Heart left ventricle (tissue), 16 donors: ENCODE data around the gene DNAH17. TPM values are rescaled to one million over a fixed set of nuclear protein-coding genes. Genes with fewer than 3 reads are reported as not detected.
"Not testable (repeated sequence)": the region's sequence is repeated elsewhere in the genome, so short reads cannot be mapped to it uniquely, and the experiment has no call there.

Experiments
- ATAC-seq, 4 donors: fragments of 200-7000 bp; cut with Tn5 transposase; one replicate each; pipeline ENCODE4 v1.9.1; 2020 to 2022; ENCODE audit warnings: moderate library complexity in 4 of 4, mild to moderate bottlenecking in 3 of 4, moderate number of reproducible peaks in 1 of 4
- DNase-seq, 5 donors: peaks; one replicate each; pipeline ENCODE4 v3.0.0-alpha.2; 2020
- H3K27ac ChIP-seq, 12 donors: fragments of 200-600 bp; sonication (generic) in 4 of 12; one replicate each; pipeline versions ENCODE4 v1.5.0 to v1.8.0; 2016 to 2022; ENCODE audit warnings: mild to moderate bottlenecking in 2 of 12
- H3K27me3 ChIP-seq, 9 donors: fragments of 200-600 bp; sonication (generic) in 2 of 9; one replicate each; pipeline versions ENCODE4 v1.5.1 to v1.8.0; 2016 to 2022; ENCODE audit warnings: mild to moderate bottlenecking in 3 of 9
- H3K36me3 ChIP-seq, 9 donors: fragments of 200-600 bp; sonication (generic) in 2 of 9; one replicate each; pipeline versions ENCODE4 v1.5.0 to v1.8.0; 2018 to 2022; ENCODE audit warnings: mild to moderate bottlenecking in 2 of 9
- H3K4me1 ChIP-seq, 12 donors: fragments of 200-600 bp; sonication (generic) in 4 of 12; one replicate each; pipeline versions ENCODE4 v1.5.0 to v1.8.0; 2016 to 2022; ENCODE audit warnings: mild to moderate bottlenecking in 3 of 12
- H3K4me3 ChIP-seq, 12 donors: fragments of 200-600 bp; sonication (generic) in 4 of 12; one replicate each; pipeline versions ENCODE4 v1.5.0 to v1.8.0; 2017 to 2022; ENCODE audit warnings: mild to moderate bottlenecking in 9 of 12, moderate library complexity in 4 of 12
- H3K9me3 ChIP-seq, 12 donors: fragments of 200-600 bp; sonication (generic) in 4 of 12; one replicate each; pipeline versions ENCODE4 v1.5.0 to v1.8.0; 2016 to 2022; ENCODE audit warnings: mild to moderate bottlenecking in 1 of 12
- POLR2A ChIP-seq, 2 donors: fragments of 450-650 bp; IDR thresholded peaks; one replicate each; pipeline ENCODE4 v1.6.1; 2017; ENCODE audit warnings: antibody characterized with exemption in 2 of 2, mild to moderate bottlenecking in 2 of 2, moderate library complexity in 2 of 2
- WGBS, 4 donors: extraction: QIAGEN DNeasy Blood & Tissue Kit in 2 of 4; methylation state at CpG; one replicate each; pipeline versions ENCODE4 v1.1.5 to v1.1.7; 2013 to 2018; 5-methylcytosine and 5-hydroxymethylcytosine counted together
- intact Hi-C, 10 donors: fragments of 100-400 bp; cut with DNase I; formaldehyde crosslinking; loops; one replicate each; pipeline versions ENCODE4 v1.11.1 to v1.14.2; 2022
- polyA plus RNA-seq, 2 donors: library from polyadenylated mRNA; stranded (reverse); fragments of 200-250 nt; gene quantifications; one replicate each; pipeline ENCODE4 v1.2.3, GENCODE V29; 2013
- total RNA-seq, 9 donors: library from RNA; depleted of rRNA in 2 of 9; stranded (reverse); fragments of >200 nt in 2 of 9; fragmentation: NEBNext Ultra II Directional in 3 of 9; extraction: Animal tissue kit (Norgen Biotek cat#: 25700) in 3 of 9; gene quantifications; one replicate each; pipeline versions ENCODE4 v1.1.0 to v1.2.4, GENCODE V29; 2016 to 2023
- TF ChIP-seq, protein P1 (sequence below), 12 donors: fragments of 200-600 bp; sonication (generic) in 4 of 12; IDR thresholded peaks; one replicate each; pipeline versions ENCODE4 v1.5.0 to v1.8.0; 2018 to 2022; ENCODE audit warnings: antibody characterized with exemption in 12 of 12, mild to moderate bottlenecking in 5 of 12
- donor health status: ischemic (EF 13 %, LVEDD 7.1; RV severe dilation, severe dysfunction).
- donor health status: healthy with polysubstance abuse.
- donor health status: DM: no; HTN: yes; CAD: no.
- donor health status: DM: no; HTN: no; CAD: no.
- donor health status: ischemic (EF 25% LVEDD 6.9; RV normal size, moderate dysfunction).
- donor health status: ischemic (EF 25% LVEDD 5.7; RV mildly dilated, moderate dysfunction).
- donor health status: healthy.
- donor health status: DM: yes; HTN: yes; CAD: no.
- donor health status: ischemic (EF 35%, LVEDD 5.7; RV mildly dilated, moderate dysfunction).
- donor health status: nonischemic (EF 11% LVEDD 7.7; RV severe dilation, severe dysfunction).
- donor health status: DM: yes; HTN: yes; CAD: no.
- donor health status: PGD.
- donor health status: ischemic (EF 29% LVEDD 5.4; RV normal size, mild dysfunction).
- donor health status: nonischemic (EF 23%, LVEDD 6.1; RV moderate dilation, normal function).

The DNAH17 gene
- total and polyA plus RNA-seq, 11 donors, result 0.02 to 0.63 (median 0.17) TPM; not detected in 4

DNA sequence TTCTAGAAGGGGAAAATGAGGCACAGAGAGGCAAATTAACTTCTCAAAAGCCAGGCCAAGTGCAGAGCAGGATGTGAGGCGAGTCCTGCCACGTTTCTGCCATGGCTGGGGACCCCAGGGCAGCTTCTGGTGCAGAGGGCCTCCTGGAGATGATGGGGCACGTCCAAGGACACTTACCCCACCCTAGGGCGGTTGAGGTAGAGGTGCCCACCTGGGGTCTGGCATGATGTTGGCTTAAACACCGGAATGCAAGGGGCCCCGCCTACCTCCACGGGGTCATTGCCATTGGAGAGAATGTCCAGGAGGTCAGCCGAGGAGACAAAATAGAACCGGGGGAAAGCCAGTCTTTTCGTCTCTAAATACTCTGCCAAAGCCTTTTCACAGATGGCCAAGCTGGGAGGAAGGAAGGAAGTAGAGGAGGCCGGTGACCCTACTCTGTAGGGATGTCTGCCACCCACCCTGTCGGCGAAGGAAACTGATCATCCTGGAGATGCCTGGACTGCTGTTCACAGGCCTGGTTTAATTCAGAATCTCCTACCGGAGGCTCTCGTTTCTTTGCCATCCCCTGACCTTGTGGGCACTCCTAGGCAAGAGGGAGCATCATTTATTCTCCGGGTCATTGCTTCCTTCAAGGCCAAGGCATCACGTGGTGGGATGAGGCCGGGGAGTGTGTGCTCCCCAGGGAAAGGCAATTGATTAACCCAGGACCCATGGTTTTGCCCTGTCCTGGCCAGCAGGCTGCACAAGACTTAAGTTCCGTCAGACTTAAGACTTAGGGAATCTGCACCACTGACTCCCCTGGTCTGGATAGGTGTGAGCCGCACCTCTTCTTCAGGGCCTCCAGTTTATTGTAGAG lies 70.5 kb downstream of the DNAH17 start:
- TF ChIP-seq, protein P1, sequence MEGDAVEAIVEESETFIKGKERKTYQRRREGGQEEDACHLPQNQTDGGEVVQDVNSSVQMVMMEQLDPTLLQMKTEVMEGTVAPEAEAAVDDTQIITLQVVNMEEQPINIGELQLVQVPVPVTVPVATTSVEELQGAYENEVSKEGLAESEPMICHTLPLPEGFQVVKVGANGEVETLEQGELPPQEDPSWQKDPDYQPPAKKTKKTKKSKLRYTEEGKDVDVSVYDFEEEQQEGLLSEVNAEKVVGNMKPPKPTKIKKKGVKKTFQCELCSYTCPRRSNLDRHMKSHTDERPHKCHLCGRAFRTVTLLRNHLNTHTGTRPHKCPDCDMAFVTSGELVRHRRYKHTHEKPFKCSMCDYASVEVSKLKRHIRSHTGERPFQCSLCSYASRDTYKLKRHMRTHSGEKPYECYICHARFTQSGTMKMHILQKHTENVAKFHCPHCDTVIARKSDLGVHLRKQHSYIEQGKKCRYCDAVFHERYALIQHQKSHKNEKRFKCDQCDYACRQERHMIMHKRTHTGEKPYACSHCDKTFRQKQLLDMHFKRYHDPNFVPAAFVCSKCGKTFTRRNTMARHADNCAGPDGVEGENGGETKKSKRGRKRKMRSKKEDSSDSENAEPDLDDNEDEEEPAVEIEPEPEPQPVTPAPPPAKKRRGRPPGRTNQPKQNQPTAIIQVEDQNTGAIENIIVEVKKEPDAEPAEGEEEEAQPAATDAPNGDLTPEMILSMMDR (IDR thresholded peaks at IDR 0.05), result no peak
- TF ChIP-seq POLR2A (IDR thresholded peaks at IDR 0.05), result no peak
- DNase-seq (peak in 1 of 5 donors; percentile 11), ATAC-seq (peak in 2 of 4 donors; percentile 24 to 91)
- Histone ChIP-seq H3K4me1 (peaks cover 0 to 7% (median 0%) of the 10 kb centered on the region in 12 donors), H3K27me3 (no peaks in the 10 kb centered on the region), H3K27ac (no peak overlapping the region), H3K36me3 (no peaks in the 10 kb centered on the region), H3K4me3 (no peak overlapping the region), H3K9me3 (no peaks in the 10 kb centered on the region)
- 50 to 63% (median 61%) methylated on average over 18 to 20 of the region's 20 CpGs for WGBS, 4 donors
- intact Hi-C loops, result no loop called here

DNA sequence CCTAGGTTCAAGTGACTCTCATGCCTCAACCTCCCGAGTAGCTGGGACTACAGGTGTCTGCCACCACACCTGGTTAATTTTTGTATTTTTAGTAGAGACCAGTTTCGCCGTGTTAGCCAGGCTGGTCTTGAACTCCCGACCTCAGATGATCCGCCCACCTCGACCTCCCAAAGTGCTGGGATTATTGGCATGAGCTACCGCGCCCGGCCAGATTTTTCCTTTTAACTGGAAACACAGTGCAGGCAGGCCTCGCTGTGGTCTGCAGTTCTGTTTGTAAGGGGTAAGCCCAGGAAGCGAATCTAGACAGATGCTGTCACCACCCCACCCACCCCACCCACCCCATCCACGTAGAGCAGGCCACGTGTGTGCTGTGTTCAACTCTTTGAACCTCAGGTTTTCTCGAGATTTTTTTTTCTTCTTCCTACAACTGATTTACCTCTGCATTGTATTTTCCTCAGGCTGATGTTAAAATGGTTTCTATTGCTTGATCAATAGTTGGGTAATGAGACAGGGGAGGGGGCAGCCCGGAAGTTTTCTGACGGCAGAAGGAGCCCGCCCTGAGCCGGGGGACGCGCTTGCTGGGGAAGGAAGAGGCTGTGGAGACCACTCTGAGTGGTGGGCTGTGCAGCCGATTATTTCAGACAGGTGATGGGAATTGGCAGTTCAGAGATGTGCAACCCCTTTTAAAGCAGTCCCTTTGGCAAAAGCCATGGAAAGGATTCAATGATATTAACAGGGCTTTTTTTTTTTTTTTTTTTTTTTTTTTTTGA lies 72.9 kb downstream of the DNAH17 start:
- Histone ChIP-seq H3K4me3 (no peak overlapping the region), H3K9me3 (no peaks in the 10 kb centered on the region), H3K27me3 (no peaks in the 10 kb centered on the region), H3K36me3 (no peaks in the 10 kb centered on the region), H3K4me1 (peaks cover 0 to 7% (median 0%) of the 10 kb centered on the region in 12 donors), H3K27ac (no peak overlapping the region)
- TF ChIP-seq, protein P1 (IDR thresholded peaks at IDR 0.05), result no peak
- no peak for TF ChIP-seq POLR2A (IDR thresholded peaks at IDR 0.05)
- intact Hi-C loops, result loop anchor here in 1 of 10 donors (5.0 kb wide), 1 partner anchor 93 kb away; no protein-coding TSS in a partner anchor
- DNase-seq (no peak), ATAC-seq (no peak)
- 90 to 92% (median 90%) methylated on average over 21 of the region's 21 CpGs for WGBS, 4 donors

DNA sequence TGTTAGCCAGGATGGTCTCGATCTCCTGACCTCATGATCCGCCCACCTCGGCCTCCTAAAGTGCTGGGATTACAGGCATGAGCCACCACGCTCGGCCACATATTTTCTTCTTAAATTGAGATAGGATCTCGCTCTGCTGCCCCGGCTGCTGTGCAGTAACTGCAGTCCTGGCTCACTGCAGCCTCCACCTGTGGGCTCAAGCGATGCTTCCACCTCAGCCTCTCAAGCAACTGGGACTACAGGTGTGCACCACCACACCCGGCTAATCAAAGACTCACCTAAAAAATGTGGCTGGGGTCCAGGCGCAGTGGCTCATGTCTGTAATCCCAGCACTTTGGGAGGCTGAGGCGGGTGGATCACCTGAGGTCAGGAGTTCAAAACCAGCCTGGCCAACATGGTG lies 73.8 kb downstream of the DNAH17 start:
- H3K4me3 ChIP-seq, H3K27ac ChIP-seq, H3K36me3 ChIP-seq, DNase-seq, ATAC-seq, H3K9me3 ChIP-seq, H3K27me3 ChIP-seq: not testable (repeated sequence)
- peaks cover 0 to 11% (median 0%) of the 10 kb centered on the region in 12 donors for H3K4me1 ChIP-seq
- 93 to 96% (median 96%) methylated on average over 11 of the region's 11 CpGs for WGBS, 4 donors
- intact Hi-C loops, result loop anchor here in 1 of 10 donors (5.0 kb wide), 1 partner anchor 94 kb away; no protein-coding TSS in a partner anchor

DNA sequence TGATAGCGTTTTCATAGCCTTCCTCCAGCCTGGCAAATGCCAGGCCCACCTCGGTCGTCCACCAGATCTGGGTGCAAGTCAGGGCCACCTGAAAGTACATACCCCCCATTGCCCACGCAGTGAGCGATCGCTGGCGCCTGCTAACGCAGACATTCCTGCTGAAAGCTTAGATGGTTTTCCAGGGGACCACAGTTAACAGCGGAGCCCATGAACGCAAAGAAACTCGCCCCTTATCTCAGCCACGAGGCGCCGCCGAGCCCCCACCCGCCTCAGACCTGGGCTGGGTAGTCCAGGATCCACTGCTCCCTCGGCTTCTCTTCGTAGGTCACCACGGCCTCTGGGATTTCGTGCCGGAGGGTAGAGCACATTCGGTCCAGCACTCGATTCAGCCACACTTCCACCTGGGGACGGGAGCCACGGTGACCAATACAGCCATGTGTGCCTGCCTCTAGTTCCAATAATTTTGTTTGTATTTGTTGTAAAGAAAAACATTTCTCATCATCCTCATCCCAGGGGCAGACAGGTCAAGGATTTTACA lies 74.5 kb downstream of the DNAH17 start:
- peaks cover 0 to 15% (median 0%) of the 10 kb centered on the region in 12 donors for H3K4me1 ChIP-seq
- 86 to 90% (median 89%) methylated on average over 25 of the region's 25 CpGs for WGBS, 4 donors
- no peak for DNase-seq
- no peaks in the 10 kb centered on the region for H3K27me3 ChIP-seq
- TF ChIP-seq, protein P1 (IDR thresholded peaks at IDR 0.05), result no peak
- TF ChIP-seq POLR2A (IDR thresholded peaks at IDR 0.05), result no peak
- intact Hi-C loops, result loop anchor here in 1 of 10 donors (5.0 kb wide), 1 partner anchor 95 kb away; no protein-coding TSS in a partner anchor
- no peak overlapping the region for H3K4me3 ChIP-seq
- H3K36me3 ChIP-seq, result no peaks in the 10 kb centered on the region
- H3K9me3 ChIP-seq, result no peaks in the 10 kb centered on the region
- ATAC-seq, result no peak
- H3K27ac ChIP-seq, result no peak overlapping the region
